HUDEP-2 (cell line): Measurements from ENCODE around the gene DNASE1.
"Not testable (repeated sequence)": the region's sequence is repeated elsewhere in the genome, so short reads cannot be mapped to it uniquely, and the experiment has no call there.

Experiments used
- DNase-seq, 76 experiments: peaks; one replicate each; lab custom pipeline; 2025; ENCODE audit not compliant: unreplicated experiment in 76 of 76; lab: John Stamatoyannopoulos, UW

Gene DNASE1

GRCh38 chr16:3654249-3654991, at the start of gene DNASE1:
Gene DNASE1 (plus strand): TSS chr16:3654691. CDS start chr16:3655374, 683 bp downstream.
- peak in 63 of 76 experiments; percentile 3 to 76 (median 46) for DNase-seq

GRCh38 chr16:3606441-3606840, 48.0 kb upstream of the DNASE1 start:
- DNase-seq: no peak

DNA sequence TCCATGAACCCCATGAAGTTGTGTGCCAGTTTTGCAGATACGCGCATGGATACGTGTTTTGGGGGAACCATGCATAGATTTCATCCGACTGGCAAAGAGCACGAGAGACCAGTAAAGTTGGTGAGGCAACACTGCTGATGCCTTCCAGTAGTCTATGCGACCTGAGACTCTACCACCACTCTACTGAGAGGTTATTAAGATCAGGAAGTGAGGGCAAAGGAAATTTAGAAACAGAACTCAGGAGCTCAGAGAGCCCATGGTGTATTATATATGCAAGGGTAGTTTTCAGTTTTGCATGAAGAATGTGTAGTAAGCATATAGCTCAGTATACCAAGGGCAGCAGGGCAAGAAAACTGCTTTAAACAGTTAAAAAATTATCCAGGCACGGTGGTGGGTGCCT, 47.3 kb upstream of the DNASE1 start:
- DNase-seq: no peak

- DNase-seq: no peak
These were observed 46.9 kb upstream of the DNASE1 start for GRCh38 chr16:3607634-3608033.

DNA sequence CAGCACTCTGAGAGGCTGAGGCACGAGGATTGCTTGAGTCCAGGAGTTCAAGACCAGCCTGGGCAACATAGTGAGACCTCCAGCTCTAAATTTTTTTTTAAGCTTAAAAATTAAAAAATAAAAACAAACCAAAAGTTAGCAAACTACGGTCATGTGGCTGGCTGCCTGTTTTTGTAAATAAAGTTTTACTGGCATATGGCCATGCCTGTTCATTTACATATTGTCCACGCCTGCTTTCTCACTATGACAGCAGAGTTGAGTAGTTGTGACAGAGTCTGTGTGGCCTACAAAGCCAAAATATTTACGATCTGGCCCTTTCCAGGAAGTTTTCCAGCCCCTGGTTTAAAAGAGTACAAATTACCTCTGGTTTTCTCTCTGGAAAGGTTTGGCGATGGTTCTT, 46.4 kb upstream of the DNASE1 start:
- no peak for DNase-seq

DNA sequence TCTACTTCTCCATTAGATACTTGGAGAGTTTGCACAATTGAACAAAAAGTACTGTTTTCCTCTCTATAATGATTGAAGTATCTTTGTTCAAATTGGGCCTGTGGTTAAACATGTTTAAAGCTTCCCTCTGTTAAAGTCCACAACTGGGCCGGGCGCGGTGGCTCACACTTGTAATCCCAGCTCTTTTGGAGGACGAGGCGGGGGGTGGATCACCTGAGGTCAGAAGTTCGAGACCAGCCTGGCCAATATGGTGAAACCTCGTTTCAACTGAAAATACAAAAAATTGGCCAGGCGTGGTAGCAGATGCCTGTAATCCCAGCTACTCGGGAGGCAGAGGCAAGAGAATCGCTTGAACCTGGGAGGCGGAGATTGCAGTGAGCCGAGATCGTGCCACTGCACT, 45.5 kb upstream of the DNASE1 start:
- not testable (repeated sequence) for DNase-seq

GRCh38 chr16:3609895-3610697, 44.4 kb upstream of the DNASE1 start:
- peak in 1 of 76 experiments; percentile 32 for DNase-seq

GRCh38 chr16:3610698-3611145, 43.8 kb upstream of the DNASE1 start:
- peak in 3 of 76 experiments; percentile 4 to 32 (median 9) for DNase-seq

GRCh38 chr16:3611146-3611975, 43.1 kb upstream of the DNASE1 start, which contains the start of gene SLX4:
Gene SLX4 (minus strand): TSS chr16:3611606. CDS start chr16:3608964, 2,642 bp downstream.
- peak in 73 of 76 experiments; percentile 20 to 91 (median 81) for DNase-seq

- DNase-seq: no peak
These were observed 41.7 kb upstream of the DNASE1 start for GRCh38 chr16:3612510-3613466.

DNA sequence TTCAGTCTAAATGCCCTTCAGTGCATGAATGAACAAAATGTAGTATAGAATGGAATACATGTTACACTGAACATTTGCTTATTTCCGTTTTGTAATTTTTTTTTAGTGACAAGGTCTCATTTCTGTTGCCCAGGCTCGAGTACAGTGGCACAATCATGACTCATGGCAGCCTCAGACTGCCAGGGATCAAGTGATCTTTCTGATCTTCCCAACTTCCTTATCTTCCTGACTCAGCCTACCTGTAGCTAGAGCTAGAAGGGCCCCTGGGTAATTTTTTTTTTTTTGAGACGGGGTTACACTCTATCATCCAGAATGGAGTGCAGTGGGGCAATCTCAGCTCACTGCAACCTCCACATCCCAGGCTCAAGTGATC, 35.7 kb upstream of the DNASE1 start:
- DNase-seq: peak in 1 of 76 experiments; percentile 20

GRCh38 chr16:3623642-3624041, 30.8 kb upstream of the DNASE1 start:
- no peak for DNase-seq

DNA sequence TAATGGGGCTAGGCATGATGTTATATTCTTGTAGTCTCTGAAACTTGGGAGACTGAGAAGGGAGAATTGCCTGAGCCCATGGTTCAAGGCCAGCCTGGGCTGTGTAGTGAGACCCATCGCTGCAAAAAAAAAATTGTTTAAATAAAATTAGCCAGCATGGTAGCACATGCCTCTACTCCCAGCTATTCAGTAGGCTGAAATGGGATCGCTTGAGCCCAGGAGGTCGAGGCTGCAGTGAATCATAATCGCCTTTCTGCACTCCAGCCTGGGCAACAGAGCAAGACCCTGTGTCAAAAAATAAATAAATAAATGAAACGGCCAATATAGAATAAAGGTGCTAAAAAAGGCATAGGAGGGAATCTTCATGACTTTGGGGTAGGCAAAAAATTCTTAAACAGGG, 29.2 kb upstream of the DNASE1 start:
- DNase-seq: no peak

DNA sequence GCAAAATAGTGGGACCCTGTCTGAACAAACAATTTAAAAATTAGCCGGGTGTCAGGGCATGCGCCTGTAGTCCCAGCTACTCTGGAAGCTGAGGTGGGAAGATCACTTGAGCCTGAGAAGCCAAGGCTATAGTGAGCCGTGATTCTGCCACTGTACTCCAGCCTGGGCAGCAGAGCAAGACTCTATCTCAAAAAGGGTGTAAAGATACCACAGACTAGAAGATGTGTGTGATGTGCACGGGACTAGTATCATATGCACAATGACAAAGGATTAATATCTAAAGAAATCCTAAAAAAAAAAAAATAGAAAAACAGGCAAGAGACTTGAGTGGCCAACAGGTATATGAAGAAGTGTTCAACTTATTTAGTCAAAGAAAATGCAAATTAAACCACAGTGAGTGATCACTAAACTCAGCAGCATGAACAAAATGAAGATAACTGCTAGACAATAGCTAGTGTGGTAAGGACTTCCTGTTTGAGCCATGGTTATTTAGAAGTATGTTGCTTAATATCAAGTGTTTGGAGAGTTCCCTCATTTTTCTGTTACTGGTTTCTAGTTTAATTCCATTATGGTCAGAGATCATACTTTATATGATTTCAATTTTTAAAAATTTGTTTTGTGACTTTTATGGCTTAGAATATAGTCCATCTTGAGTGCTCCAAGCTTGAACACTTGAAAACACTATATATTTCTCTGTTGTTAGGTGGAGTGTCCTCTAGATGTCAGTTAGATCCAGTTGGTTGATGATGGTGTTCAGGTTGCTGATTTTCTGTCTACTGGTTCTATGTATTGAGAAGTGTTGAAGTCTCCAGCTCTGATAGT, 28.4 kb upstream of the DNASE1 start:
- DNase-seq: peak in 5 of 76 experiments; percentile 11 to 40 (median 16)

GRCh38 chr16:3637371-3637923, 17.0 kb upstream of the DNASE1 start:
- peak in 4 of 76 experiments; percentile 7 to 22 (median 14) for DNase-seq

GRCh38 chr16:3638916-3639644, 15.4 kb upstream of the DNASE1 start:
- DNase-seq: no peak

GRCh38 chr16:3640207-3640606, 14.3 kb upstream of the DNASE1 start:
- DNase-seq: no peak
